Peyer's patch (tissue), 4 donors: ENCODE measurements around the gene RAP2A. TPM values are rescaled to one million over a fixed set of nuclear protein-coding genes. Genes with fewer than 3 reads are reported as not detected.
A peak's percentile ranks its signal among the peaks of the same experiment; 100 is the strongest.

Experiments
- DNase-seq, 3 donors: peaks; one replicate each; pipeline ENCODE4 v3.0.0-alpha.2; 2017 to 2019
- H3K27ac ChIP-seq, 4 donors: fragments of 200-600 bp; sonication (generic); one replicate each; pipeline ENCODE4 v1.5.1; 2016 to 2019
- H3K27me3 ChIP-seq, 2 donors: fragments of 200-600 bp; sonication (generic); one replicate each; pipeline ENCODE4 v1.5.1; 2019
- H3K36me3 ChIP-seq, 3 donors: fragments of 200-600 bp; sonication (generic); one replicate each; pipeline ENCODE4 v1.5.1; 2016 to 2019
- H3K4me1 ChIP-seq, 4 donors: fragments of 200-600 bp; sonication (generic); one replicate each; pipeline ENCODE4 v1.5.1; 2016 to 2019
- H3K4me3 ChIP-seq, 4 donors: fragments of 200-600 bp; sonication (generic); 1 replicate in 3 of 4; 2 replicates in 1 of 4; pipeline ENCODE4 v1.5.1; 2016 to 2019; ENCODE audit warnings: mild to moderate bottlenecking in 1 of 4
- H3K9me3 ChIP-seq, 4 donors: fragments of 200-600 bp; sonication (generic); one replicate each; pipeline ENCODE4 v1.5.1; 2016 to 2019; ENCODE audit warnings: mild to moderate bottlenecking in 1 of 4
- POLR2A ChIP-seq, 2 donors: fragments of 450-650 bp; IDR thresholded peaks; one replicate each; pipeline ENCODE4 v1.5.1; 2017; ENCODE audit warnings: antibody characterized with exemption in 2 of 2, mild to moderate bottlenecking in 2 of 2, moderate library complexity in 2 of 2
- total RNA-seq, 4 donors: library from RNA; depleted of rRNA; stranded (reverse); fragments of >200 nt; gene quantifications; one replicate each; pipeline ENCODE4 v1.1.0, GENCODE V29; 2016
- TF ChIP-seq, protein P1 (sequence below), 6 experiments: fragments of 450-650 bp in 4 of 6; fragments of 200-600 bp in 2 of 6; sonication (generic) in 1 of 6; IDR thresholded peaks; one replicate each; pipeline ENCODE4 v1.5.1; 2017 to 2019; ENCODE audit warnings: antibody characterized with exemption in 6 of 6, mild to moderate bottlenecking in 3 of 6, moderate library complexity in 1 of 6

Gene RAP2A
- total RNA-seq: 10 to 100 TPM in 3 of 4 donors, 1 to 10 TPM in 1; 8.7 to 19.8 (median 16.4) TPM

GRCh38 chr13:97433727-97434396 lies at the start of gene RAP2A:
RAP2A (plus strand) TSS chr13:97434169; CDS start chr13:97434471, 302 bp downstream.
- H3K36me3 ChIP-seq: no peaks in the 10 kb centered on the region
- H3K27ac ChIP-seq: peak within 1 kb of the TSS; percentile 93 to 100 (median 98)
- H3K27me3 ChIP-seq: no peaks in the 10 kb centered on the region
- peak within 1 kb of the TSS; percentile 60 to 77 (median 73) for H3K4me3 ChIP-seq
- H3K9me3 ChIP-seq: no peaks in the 10 kb centered on the region
- peaks cover 0 to 24% (median 5%) of the 10 kb centered on the region in 4 donors for H3K4me1 ChIP-seq
- peak; percentile 86 to 96 (median 91) for DNase-seq
- TF ChIP-seq, protein P1, sequence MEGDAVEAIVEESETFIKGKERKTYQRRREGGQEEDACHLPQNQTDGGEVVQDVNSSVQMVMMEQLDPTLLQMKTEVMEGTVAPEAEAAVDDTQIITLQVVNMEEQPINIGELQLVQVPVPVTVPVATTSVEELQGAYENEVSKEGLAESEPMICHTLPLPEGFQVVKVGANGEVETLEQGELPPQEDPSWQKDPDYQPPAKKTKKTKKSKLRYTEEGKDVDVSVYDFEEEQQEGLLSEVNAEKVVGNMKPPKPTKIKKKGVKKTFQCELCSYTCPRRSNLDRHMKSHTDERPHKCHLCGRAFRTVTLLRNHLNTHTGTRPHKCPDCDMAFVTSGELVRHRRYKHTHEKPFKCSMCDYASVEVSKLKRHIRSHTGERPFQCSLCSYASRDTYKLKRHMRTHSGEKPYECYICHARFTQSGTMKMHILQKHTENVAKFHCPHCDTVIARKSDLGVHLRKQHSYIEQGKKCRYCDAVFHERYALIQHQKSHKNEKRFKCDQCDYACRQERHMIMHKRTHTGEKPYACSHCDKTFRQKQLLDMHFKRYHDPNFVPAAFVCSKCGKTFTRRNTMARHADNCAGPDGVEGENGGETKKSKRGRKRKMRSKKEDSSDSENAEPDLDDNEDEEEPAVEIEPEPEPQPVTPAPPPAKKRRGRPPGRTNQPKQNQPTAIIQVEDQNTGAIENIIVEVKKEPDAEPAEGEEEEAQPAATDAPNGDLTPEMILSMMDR (IDR thresholded peaks at IDR 0.05): no peak
- TF ChIP-seq POLR2A (IDR thresholded peaks at IDR 0.05): peak; percentile 74 to 86

- H3K9me3 ChIP-seq: no peaks in the 10 kb centered on the region
- H3K27ac ChIP-seq: no peak overlapping the region
- no peaks in the 10 kb centered on the region for H3K4me1 ChIP-seq
- TF ChIP-seq, protein P1 (IDR thresholded peaks at IDR 0.05): no peak
- TF ChIP-seq POLR2A (IDR thresholded peaks at IDR 0.05): no peak
- H3K36me3 ChIP-seq: peaks cover 0 to 7% (median 0%) of the 10 kb centered on the region in 3 donors
- H3K27me3 ChIP-seq: no peaks in the 10 kb centered on the region
- DNase-seq: no peak
- H3K4me3 ChIP-seq: no peak overlapping the region
Observed at GRCh38 chr13:97384371-97384770, 49.6 kb upstream of the RAP2A start.

DNA sequence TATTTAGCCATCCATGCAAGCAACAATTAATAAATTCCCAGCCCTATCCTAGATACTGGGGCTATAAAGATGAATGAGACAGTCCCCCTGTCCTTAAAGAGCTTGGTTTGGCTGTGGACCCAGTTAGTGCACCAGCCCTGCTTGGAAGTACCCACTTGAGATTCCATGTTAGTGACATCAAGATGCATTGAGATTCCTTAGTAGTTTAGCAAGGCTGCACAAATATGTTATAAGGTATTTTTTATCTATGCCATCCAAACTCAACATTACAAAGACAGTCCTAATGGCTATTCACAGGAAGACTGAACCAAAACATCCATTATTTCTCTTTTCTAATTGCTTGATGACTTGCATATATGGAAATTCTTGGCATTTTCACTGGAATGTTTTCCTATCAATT lies 48.8 kb upstream of the RAP2A start:
- no peaks in the 10 kb centered on the region for H3K4me1 ChIP-seq
- H3K27ac ChIP-seq: no peak overlapping the region

GRCh38 chr13:97385854-97386253 lies 48.1 kb upstream of the RAP2A start:
- Histone ChIP-seq H3K9me3 (no peaks in the 10 kb centered on the region), H3K4me3 (no peak overlapping the region), H3K36me3 (peaks cover 0 to 7% (median 0%) of the 10 kb centered on the region in 3 donors), H3K27me3 (no peaks in the 10 kb centered on the region), H3K27ac (peak overlapping the region in 1 of 4 donors; percentile 14), H3K4me1 (no peaks in the 10 kb centered on the region)
- TF ChIP-seq POLR2A (IDR thresholded peaks at IDR 0.05): no peak
- TF ChIP-seq, protein P1 (IDR thresholded peaks at IDR 0.05): no peak
- no peak for DNase-seq

More for the DNA sequence above, 48.8 kb upstream of the RAP2A start:
- DNase-seq: no peak
- H3K4me3 ChIP-seq: no peak overlapping the region
- no peaks in the 10 kb centered on the region for H3K9me3 ChIP-seq
- no peaks in the 10 kb centered on the region for H3K27me3 ChIP-seq
- TF ChIP-seq, protein P1 (IDR thresholded peaks at IDR 0.05): no peak
- no peak for TF ChIP-seq POLR2A (IDR thresholded peaks at IDR 0.05)
- H3K36me3 ChIP-seq: peaks cover 0 to 7% (median 0%) of the 10 kb centered on the region in 3 donors

- TF ChIP-seq, protein P1 (IDR thresholded peaks at IDR 0.05): no peak
- TF ChIP-seq POLR2A (IDR thresholded peaks at IDR 0.05): no peak
- Histone ChIP-seq H3K36me3 (peaks cover 0 to 7% (median 0%) of the 10 kb centered on the region in 3 donors), H3K27me3 (no peaks in the 10 kb centered on the region), H3K27ac (peak overlapping the region in 2 of 4 donors; percentile 32 to 36), H3K4me1 (no peaks in the 10 kb centered on the region), H3K4me3 (no peak overlapping the region), H3K9me3 (no peaks in the 10 kb centered on the region)
- peak in 1 of 3 donors; percentile 53 for DNase-seq
Observed at GRCh38 chr13:97386801-97387484, 47.0 kb upstream of the RAP2A start.
